H1 (cell line): ENCODE measurements around the gene CABP4. TPM values are rescaled to one million over a fixed set of nuclear protein-coding genes. Genes with fewer than 3 reads are reported as not detected.

Experiments
- JUND ChIP-seq: IDR thresholded peaks from 2 replicates; pipeline ENCODE4 v1.6.1; 2011; ENCODE audit warnings: mild to moderate bottlenecking, improper control_type of control experiment, low read length
- PHF8 ChIP-seq: fragments of 200-600 bp; sonication (generic); conservative IDR thresholded peaks from 2 replicates; pipeline ENCODE4 v1.7.1; 2012; ENCODE audit warnings: low read depth, mild to moderate bottlenecking, inconsistent platforms, low read length, moderate library complexity
- RFX5 ChIP-seq: IDR thresholded peaks from 2 replicates; pipeline ENCODE4 v1.6.1; 2011; ENCODE audit warnings: low read depth, low read length, improper control_type of control experiment, borderline replicate concordance
- TBP ChIP-seq: IDR thresholded peaks from 2 replicates; pipeline ENCODE4 v1.6.1; 2011; ENCODE audit warnings: low read depth, low read length, improper control_type of control experiment
- polyA plus RNA-seq, 7 experiments: library from polyadenylated mRNA; depleted of rRNA in 3 of 7; stranded (reverse) in 5 of 7; unstranded in 2 of 7; fragments of >200 nt in 5 of 7; fragments of 200-250 nt in 2 of 7; gene quantifications; 1 replicate in 5 of 7; 2 replicates in 1 of 7; 4 replicates in 1 of 7; pipeline versions ENCODE4 v1.2.1 to v1.2.3, GENCODE V29; 2011 to 2013; ENCODE audit warnings: missing spikeins in 2 of 7, mixed read lengths in 2 of 7
- total RNA-seq: library from RNA; stranded (reverse); fragmentation: NEBNext Ultra II Directional; extraction: Animal tissue kit (Norgen Biotek cat#: 25700); gene quantifications from 2 replicates; pipeline ENCODE4 v1.2.1, GENCODE V29; 2021
- TF ChIP-seq, protein P1 (sequence below): fragments of 300-600 bp; sonication (generic); IDR thresholded peaks from 2 replicates; pipeline ENCODE4 v1.7.1; 2012; ENCODE audit warnings: low read length, moderate library complexity, mild to moderate bottlenecking, inconsistent platforms; ENCODE audit not compliant: insufficient replicate concordance
- TF ChIP-seq, protein P2 (sequence below): IDR thresholded peaks from 2 replicates; pipeline ENCODE4 v1.6.1; 2011; ENCODE audit warnings: low read depth, mild to moderate bottlenecking, low read length; ENCODE audit not compliant: insufficient read depth
- TF ChIP-seq, protein P3 (sequence below), 3 experiments: IDR thresholded peaks; 1 replicate in 2 of 3; 2 replicates in 1 of 3; pipeline versions ENCODE4 v1.5.1 to v1.6.1; 2011; ENCODE audit warnings: low read length in 3 of 3, mild to moderate bottlenecking in 3 of 3, inconsistent platforms in 2 of 3, low read depth in 1 of 3, moderate library complexity in 1 of 3; ENCODE audit not compliant: insufficient read depth in 1 of 3; ENCODE audit errors: control extremely low read depth in 1 of 3

The CABP4 gene
- total and polyA plus RNA-seq, 2 of the 8 experiments (the other 6 are each of a cell fraction or from before 2014, with no cell fraction given): not detected

DNA sequence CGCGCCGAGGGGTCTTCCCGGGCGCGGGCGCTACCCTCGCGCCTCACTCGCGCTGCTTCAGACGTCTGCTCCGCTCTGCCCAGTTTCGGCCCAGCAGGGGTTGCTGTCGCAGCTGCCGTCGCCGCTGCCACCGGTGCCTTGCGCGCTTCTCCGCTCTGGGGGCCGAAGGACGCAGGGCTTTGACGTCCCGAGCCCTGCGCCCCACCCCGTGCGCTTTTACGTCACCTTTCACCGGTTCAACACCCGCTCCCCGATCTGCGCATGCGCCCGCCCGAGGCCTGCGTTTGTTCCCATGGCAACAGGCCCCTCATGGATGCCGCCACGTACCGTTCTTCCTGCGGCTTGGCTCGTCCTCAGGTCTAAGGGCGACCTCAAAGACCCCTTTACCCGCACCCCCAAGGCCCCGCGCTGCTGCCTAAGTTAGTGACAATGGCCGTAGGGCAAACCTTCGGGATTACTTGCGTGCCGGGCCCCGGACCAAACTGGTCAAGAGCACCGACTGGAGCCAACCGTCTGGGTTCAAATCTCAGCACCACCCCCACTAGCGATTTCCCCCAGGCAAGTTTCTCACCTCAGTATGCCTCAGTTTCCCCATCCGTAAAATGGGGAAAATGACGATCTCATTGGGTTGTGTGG lies 53.5 kb downstream of the CABP4 start (continued):
- TF ChIP-seq, protein P1, sequence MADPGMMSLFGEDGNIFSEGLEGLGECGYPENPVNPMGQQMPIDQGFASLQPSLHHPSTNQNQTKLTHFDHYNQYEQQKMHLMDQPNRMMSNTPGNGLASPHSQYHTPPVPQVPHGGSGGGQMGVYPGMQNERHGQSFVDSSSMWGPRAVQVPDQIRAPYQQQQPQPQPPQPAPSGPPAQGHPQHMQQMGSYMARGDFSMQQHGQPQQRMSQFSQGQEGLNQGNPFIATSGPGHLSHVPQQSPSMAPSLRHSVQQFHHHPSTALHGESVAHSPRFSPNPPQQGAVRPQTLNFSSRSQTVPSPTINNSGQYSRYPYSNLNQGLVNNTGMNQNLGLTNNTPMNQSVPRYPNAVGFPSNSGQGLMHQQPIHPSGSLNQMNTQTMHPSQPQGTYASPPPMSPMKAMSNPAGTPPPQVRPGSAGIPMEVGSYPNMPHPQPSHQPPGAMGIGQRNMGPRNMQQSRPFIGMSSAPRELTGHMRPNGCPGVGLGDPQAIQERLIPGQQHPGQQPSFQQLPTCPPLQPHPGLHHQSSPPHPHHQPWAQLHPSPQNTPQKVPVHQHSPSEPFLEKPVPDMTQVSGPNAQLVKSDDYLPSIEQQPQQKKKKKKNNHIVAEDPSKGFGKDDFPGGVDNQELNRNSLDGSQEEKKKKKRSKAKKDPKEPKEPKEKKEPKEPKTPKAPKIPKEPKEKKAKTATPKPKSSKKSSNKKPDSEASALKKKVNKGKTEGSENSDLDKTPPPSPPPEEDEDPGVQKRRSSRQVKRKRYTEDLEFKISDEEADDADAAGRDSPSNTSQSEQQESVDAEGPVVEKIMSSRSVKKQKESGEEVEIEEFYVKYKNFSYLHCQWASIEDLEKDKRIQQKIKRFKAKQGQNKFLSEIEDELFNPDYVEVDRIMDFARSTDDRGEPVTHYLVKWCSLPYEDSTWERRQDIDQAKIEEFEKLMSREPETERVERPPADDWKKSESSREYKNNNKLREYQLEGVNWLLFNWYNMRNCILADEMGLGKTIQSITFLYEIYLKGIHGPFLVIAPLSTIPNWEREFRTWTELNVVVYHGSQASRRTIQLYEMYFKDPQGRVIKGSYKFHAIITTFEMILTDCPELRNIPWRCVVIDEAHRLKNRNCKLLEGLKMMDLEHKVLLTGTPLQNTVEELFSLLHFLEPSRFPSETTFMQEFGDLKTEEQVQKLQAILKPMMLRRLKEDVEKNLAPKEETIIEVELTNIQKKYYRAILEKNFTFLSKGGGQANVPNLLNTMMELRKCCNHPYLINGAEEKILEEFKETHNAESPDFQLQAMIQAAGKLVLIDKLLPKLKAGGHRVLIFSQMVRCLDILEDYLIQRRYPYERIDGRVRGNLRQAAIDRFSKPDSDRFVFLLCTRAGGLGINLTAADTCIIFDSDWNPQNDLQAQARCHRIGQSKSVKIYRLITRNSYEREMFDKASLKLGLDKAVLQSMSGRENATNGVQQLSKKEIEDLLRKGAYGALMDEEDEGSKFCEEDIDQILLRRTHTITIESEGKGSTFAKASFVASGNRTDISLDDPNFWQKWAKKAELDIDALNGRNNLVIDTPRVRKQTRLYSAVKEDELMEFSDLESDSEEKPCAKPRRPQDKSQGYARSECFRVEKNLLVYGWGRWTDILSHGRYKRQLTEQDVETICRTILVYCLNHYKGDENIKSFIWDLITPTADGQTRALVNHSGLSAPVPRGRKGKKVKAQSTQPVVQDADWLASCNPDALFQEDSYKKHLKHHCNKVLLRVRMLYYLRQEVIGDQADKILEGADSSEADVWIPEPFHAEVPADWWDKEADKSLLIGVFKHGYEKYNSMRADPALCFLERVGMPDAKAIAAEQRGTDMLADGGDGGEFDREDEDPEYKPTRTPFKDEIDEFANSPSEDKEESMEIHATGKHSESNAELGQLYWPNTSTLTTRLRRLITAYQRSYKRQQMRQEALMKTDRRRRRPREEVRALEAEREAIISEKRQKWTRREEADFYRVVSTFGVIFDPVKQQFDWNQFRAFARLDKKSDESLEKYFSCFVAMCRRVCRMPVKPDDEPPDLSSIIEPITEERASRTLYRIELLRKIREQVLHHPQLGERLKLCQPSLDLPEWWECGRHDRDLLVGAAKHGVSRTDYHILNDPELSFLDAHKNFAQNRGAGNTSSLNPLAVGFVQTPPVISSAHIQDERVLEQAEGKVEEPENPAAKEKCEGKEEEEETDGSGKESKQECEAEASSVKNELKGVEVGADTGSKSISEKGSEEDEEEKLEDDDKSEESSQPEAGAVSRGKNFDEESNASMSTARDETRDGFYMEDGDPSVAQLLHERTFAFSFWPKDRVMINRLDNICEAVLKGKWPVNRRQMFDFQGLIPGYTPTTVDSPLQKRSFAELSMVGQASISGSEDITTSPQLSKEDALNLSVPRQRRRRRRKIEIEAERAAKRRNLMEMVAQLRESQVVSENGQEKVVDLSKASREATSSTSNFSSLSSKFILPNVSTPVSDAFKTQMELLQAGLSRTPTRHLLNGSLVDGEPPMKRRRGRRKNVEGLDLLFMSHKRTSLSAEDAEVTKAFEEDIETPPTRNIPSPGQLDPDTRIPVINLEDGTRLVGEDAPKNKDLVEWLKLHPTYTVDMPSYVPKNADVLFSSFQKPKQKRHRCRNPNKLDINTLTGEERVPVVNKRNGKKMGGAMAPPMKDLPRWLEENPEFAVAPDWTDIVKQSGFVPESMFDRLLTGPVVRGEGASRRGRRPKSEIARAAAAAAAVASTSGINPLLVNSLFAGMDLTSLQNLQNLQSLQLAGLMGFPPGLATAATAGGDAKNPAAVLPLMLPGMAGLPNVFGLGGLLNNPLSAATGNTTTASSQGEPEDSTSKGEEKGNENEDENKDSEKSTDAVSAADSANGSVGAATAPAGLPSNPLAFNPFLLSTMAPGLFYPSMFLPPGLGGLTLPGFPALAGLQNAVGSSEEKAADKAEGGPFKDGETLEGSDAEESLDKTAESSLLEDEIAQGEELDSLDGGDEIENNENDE: no peak
- TF ChIP-seq, protein P2, sequence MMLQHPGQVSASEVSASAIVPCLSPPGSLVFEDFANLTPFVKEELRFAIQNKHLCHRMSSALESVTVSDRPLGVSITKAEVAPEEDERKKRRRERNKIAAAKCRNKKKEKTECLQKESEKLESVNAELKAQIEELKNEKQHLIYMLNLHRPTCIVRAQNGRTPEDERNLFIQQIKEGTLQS: peak; percentile 75; the same call in 1 of the 2 replicates
- TF ChIP-seq TBP: no peak
- no peak; the same call in 1 of the 2 replicates for TF ChIP-seq RFX5
- peak; percentile 25; the same call in 1 of the 2 replicates for TF ChIP-seq JUND
- peak; percentile 66 for TF ChIP-seq PHF8
- TF ChIP-seq, protein P3, sequence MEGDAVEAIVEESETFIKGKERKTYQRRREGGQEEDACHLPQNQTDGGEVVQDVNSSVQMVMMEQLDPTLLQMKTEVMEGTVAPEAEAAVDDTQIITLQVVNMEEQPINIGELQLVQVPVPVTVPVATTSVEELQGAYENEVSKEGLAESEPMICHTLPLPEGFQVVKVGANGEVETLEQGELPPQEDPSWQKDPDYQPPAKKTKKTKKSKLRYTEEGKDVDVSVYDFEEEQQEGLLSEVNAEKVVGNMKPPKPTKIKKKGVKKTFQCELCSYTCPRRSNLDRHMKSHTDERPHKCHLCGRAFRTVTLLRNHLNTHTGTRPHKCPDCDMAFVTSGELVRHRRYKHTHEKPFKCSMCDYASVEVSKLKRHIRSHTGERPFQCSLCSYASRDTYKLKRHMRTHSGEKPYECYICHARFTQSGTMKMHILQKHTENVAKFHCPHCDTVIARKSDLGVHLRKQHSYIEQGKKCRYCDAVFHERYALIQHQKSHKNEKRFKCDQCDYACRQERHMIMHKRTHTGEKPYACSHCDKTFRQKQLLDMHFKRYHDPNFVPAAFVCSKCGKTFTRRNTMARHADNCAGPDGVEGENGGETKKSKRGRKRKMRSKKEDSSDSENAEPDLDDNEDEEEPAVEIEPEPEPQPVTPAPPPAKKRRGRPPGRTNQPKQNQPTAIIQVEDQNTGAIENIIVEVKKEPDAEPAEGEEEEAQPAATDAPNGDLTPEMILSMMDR (IDR thresholded peaks at IDR 0.05; ENCODE audit: control extremely low read depth in 1 of 3, insufficient read depth in 1 of 3, low read depth in 1 of 3, low read length in 3 of 3): no peak
